Panc1 (cell line): Measurements from ENCODE around the gene SGPP2. TPM values are rescaled to one million over a fixed set of nuclear protein-coding genes. Genes with fewer than 3 reads are reported as not detected.

ENCODE experiments used
- ATAC-seq: fragments of 200-7000 bp; cut with Tn5 transposase; 2 replicates; pipeline ENCODE4 v1.9.1; 2020; ENCODE audit warnings: mild to moderate bottlenecking, moderate library complexity
- BruUV-seq: library from RNA; stranded (reverse); fragments of 400-500 nt; replicated peaks from 2 replicates; lab custom pipeline; 2021; lab: Mats Ljungman, UMichigan
- CTCF ChIA-PET: fragments of 300-600 bp; sonication (Branson Sonifier 250); formaldehyde crosslinking; loops from one replicate; lab custom pipeline; 2022; ENCODE audit warnings: antibody characterized with exemption; lab: Charles Lee
- POLR2A ChIA-PET: fragments of 300-600 bp; sonication (Branson Sonifier 250); formaldehyde crosslinking; loops from one replicate; lab custom pipeline; 2022; ENCODE audit warnings: antibody characterized with exemption; lab: Charles Lee
- DNase-seq: peaks from one replicate; pipeline ENCODE4 v3.0.0-alpha.2; 2010; ENCODE audit warnings: low read depth, low spot score
- H3K27ac ChIP-seq: 2 replicates; pipeline ENCODE4 v1.5.1; 2011; ENCODE audit warnings: mild to moderate bottlenecking, low read length, inconsistent platforms
- H3K27me3 ChIP-seq: fragments of 200-500 bp; sonication (Bioruptor generic); 2 replicates; pipeline ENCODE4 v1.6.0; 2014; ENCODE audit warnings: low read length, inconsistent platforms; ENCODE audit not compliant: control insufficient read depth, insufficient read depth
- H3K36me3 ChIP-seq: fragments of 200-500 bp; sonication (Bioruptor generic); 2 replicates; pipeline ENCODE4 v1.5.1; 2014; ENCODE audit warnings: inconsistent platforms, mild to moderate bottlenecking, low read length, moderate library complexity; ENCODE audit not compliant: control insufficient read depth, insufficient read depth
- H3K4me1 ChIP-seq: 2 replicates; pipeline ENCODE4 v1.5.1; 2011; ENCODE audit warnings: inconsistent platforms, mild to moderate bottlenecking, low read length, moderate library complexity; ENCODE audit not compliant: control insufficient read depth, insufficient read depth
- H3K4me3 ChIP-seq, 2 experiments: 2 replicates each; pipeline ENCODE4 v1.5.1; 2011 to 2012; ENCODE audit warnings: low read depth in 2 of 2, low read length in 2 of 2, mild to moderate bottlenecking in 2 of 2, inconsistent platforms in 1 of 2, moderate library complexity in 1 of 2
- H3K9me3 ChIP-seq: fragments of 200-500 bp; sonication (Bioruptor generic); 2 replicates; pipeline ENCODE4 v1.5.1; 2014; ENCODE audit warnings: low read depth, mild to moderate bottlenecking, inconsistent platforms, low read length, moderate library complexity; ENCODE audit not compliant: control insufficient read depth, insufficient read depth
- CTCF ChIP-seq: fragments of 450-650 bp; IDR thresholded peaks from 2 replicates; pipeline ENCODE4 v1.5.1; 2017; ENCODE audit warnings: mild to moderate bottlenecking
- POLR2AphosphoS5 ChIP-seq: IDR thresholded peaks from 2 replicates; pipeline ENCODE4 v1.6.1; 2012; ENCODE audit warnings: mild to moderate bottlenecking, low read depth, low read length, moderate library complexity
- REST ChIP-seq, 2 experiments: IDR thresholded peaks; 2 replicates each; pipeline ENCODE4 v1.6.1; 2011 to 2012; ENCODE audit warnings: low read depth in 2 of 2, control low read depth in 1 of 2, low read length in 1 of 2, mild to moderate bottlenecking in 1 of 2, moderate library complexity in 1 of 2; ENCODE audit not compliant: insufficient read depth in 1 of 2
- SIN3A ChIP-seq: IDR thresholded peaks from 2 replicates; pipeline ENCODE4 v1.6.1; 2012; ENCODE audit warnings: low read depth, mild to moderate bottlenecking, low read length, moderate library complexity, borderline replicate concordance; ENCODE audit not compliant: insufficient read depth
- TCF7L2 ChIP-seq: IDR thresholded peaks from 2 replicates; pipeline ENCODE4 v1.6.1; 2011; ENCODE audit warnings: mild to moderate bottlenecking, low read depth, low read length, inconsistent platforms
- in situ Hi-C: cut with HindIII; loops from 2 replicates; pipeline ENCODE4 v1.10.0; 2016; ENCODE audit warnings: low sequenced_read_pairs, low pct_unique_long_range_greater_than_20kb
- intact Hi-C: fragments of 100-400 bp; cut with micrococcal nuclease; formaldehyde crosslinking; loops from one replicate; pipeline ENCODE4 v1.10.0; 2022; ENCODE audit not compliant: unreplicated experiment
- total RNA-seq: library from RNA; stranded (reverse); gene quantifications from one replicate; pipeline ENCODE4 v1.2.1, GENCODE V29; 2021; ENCODE audit not compliant: unreplicated experiment

SGPP2 gene
- total RNA-seq, 1 experiment from 2014 or later: 0.05 TPM

- intact Hi-C loops (no loop called here), in situ Hi-C loops (no loop called here)
- H3K4me1 ChIP-seq: no peaks in the 10 kb centered on the region
- no peak overlapping the region for H3K27ac ChIP-seq
- DNase-seq (no peak), ATAC-seq (no peak)
- no peaks in the 10 kb centered on the region for H3K9me3 ChIP-seq
- no TSS peak for BruUV-seq
- ChIA-PET CTCF (no interaction called here), POLR2A (no interaction called here)
- no peaks in the 10 kb centered on the region for H3K36me3 ChIP-seq
- TF ChIP-seq TCF7L2 (no peak), CTCF (no peak), REST (IDR thresholded peaks at IDR 0.05; ENCODE audit: insufficient read depth in 1 of 2, low read depth in 2 of 2, low read length in 1 of 2) (no peak), SIN3A (no peak), POLR2AphosphoS5 (no peak)
- H3K27me3 ChIP-seq: no peaks in the 10 kb centered on the region
- H3K4me3 ChIP-seq: no peak overlapping the region
Measured at GRCh38 chr2:222514901-222515300, 90.6 kb downstream of the SGPP2 start.

- BruUV-seq: no TSS peak
- in situ Hi-C loops: no loop called here
- Histone ChIP-seq H3K9me3 (no peaks in the 10 kb centered on the region), H3K4me1 (no peaks in the 10 kb centered on the region), H3K36me3 (no peaks in the 10 kb centered on the region), H3K27me3 (no peaks in the 10 kb centered on the region), H3K4me3 (no peak overlapping the region), H3K27ac (no peak overlapping the region)
- ChIA-PET CTCF (interaction anchor here (0.5 kb wide), 1 partner anchor 112 kb away, joined by 7 read pairs; no protein-coding TSS in a partner anchor), POLR2A (no interaction called here)
- intact Hi-C loops: no loop called here
- no peak for DNase-seq
- no peak for ATAC-seq
- TF ChIP-seq SIN3A: no peak
Measured at GRCh38 chr2:222518570-222519381, 94.4 kb downstream of the SGPP2 start.

GRCh38 chr2:222521099-222521498 is 96.8 kb downstream of the SGPP2 start:
- ChIA-PET POLR2A (no interaction called here), CTCF (no interaction called here)
- no peak for TF ChIP-seq POLR2AphosphoS5
- TF ChIP-seq CTCF: no peak
- TF ChIP-seq REST (IDR thresholded peaks at IDR 0.05; ENCODE audit: insufficient read depth in 1 of 2, low read depth in 2 of 2, low read length in 1 of 2): no peak
- TF ChIP-seq SIN3A: no peak
- no peak for TF ChIP-seq TCF7L2
- H3K4me3 ChIP-seq: no peak overlapping the region
- intact Hi-C loops: no loop called here
- H3K27me3 ChIP-seq: no peaks in the 10 kb centered on the region
- in situ Hi-C loops: no loop called here
- H3K36me3 ChIP-seq: no peaks in the 10 kb centered on the region
- BruUV-seq: no TSS peak
- no peaks in the 10 kb centered on the region for H3K4me1 ChIP-seq
- DNase-seq (no peak), ATAC-seq (no peak)
- no peak overlapping the region for H3K27ac ChIP-seq
- H3K9me3 ChIP-seq: no peaks in the 10 kb centered on the region
